HCT116 (cell line): ENCODE data around the gene RAB19. TPM values are rescaled to one million over a fixed set of nuclear protein-coding genes. Genes with fewer than 3 reads are reported as not detected.

Experiments
- CBX3 ChIP-seq: IDR thresholded peaks from 2 replicates; pipeline ENCODE4 v1.6.1; 2012; ENCODE audit warnings: low read depth
- CEBPB ChIP-seq: IDR thresholded peaks from 2 replicates; pipeline ENCODE4 v1.6.1; 2012; ENCODE audit warnings: low read depth
- EGR1 ChIP-seq: IDR thresholded peaks from 2 replicates; pipeline ENCODE4 v1.6.1; 2012; ENCODE audit warnings: low read depth
- EZH2 ChIP-seq: fragments of 200-600 bp; sonication (generic); IDR thresholded peaks from 2 replicates; pipeline ENCODE4 v1.6.1; 2017; ENCODE audit warnings: antibody characterized with exemption, mixed run types
- FOSL1 ChIP-seq: IDR thresholded peaks from 2 replicates; pipeline ENCODE4 v1.6.1; 2012; ENCODE audit warnings: low read depth
- RAD21 ChIP-seq: IDR thresholded peaks from 2 replicates; pipeline ENCODE4 v1.6.1; 2012; ENCODE audit warnings: low read depth, mild to moderate bottlenecking
- SIN3A ChIP-seq: IDR thresholded peaks from 2 replicates; pipeline ENCODE4 v1.6.1; 2012; ENCODE audit warnings: low read depth
- SP1 ChIP-seq: IDR thresholded peaks from 2 replicates; pipeline ENCODE4 v1.6.1; 2012; ENCODE audit warnings: low read depth
- SRF ChIP-seq: IDR thresholded peaks from 2 replicates; pipeline ENCODE4 v1.6.1; 2012; ENCODE audit warnings: low read depth
- total RNA-seq: library from RNA; stranded (reverse); gene quantifications from one replicate; pipeline ENCODE4 v1.2.1, GENCODE V29; 2021; ENCODE audit not compliant: unreplicated experiment
- TF ChIP-seq, protein P1 (sequence below): IDR thresholded peaks from 2 replicates; pipeline ENCODE4 v1.6.1; 2012; ENCODE audit warnings: low read depth
- TF ChIP-seq, protein P2 (sequence below): IDR thresholded peaks from 2 replicates; pipeline ENCODE4 v1.6.1; 2012

RAB19 gene
- total RNA-seq, 1 experiment from 2014 or later: 2.6 TPM

DNA sequence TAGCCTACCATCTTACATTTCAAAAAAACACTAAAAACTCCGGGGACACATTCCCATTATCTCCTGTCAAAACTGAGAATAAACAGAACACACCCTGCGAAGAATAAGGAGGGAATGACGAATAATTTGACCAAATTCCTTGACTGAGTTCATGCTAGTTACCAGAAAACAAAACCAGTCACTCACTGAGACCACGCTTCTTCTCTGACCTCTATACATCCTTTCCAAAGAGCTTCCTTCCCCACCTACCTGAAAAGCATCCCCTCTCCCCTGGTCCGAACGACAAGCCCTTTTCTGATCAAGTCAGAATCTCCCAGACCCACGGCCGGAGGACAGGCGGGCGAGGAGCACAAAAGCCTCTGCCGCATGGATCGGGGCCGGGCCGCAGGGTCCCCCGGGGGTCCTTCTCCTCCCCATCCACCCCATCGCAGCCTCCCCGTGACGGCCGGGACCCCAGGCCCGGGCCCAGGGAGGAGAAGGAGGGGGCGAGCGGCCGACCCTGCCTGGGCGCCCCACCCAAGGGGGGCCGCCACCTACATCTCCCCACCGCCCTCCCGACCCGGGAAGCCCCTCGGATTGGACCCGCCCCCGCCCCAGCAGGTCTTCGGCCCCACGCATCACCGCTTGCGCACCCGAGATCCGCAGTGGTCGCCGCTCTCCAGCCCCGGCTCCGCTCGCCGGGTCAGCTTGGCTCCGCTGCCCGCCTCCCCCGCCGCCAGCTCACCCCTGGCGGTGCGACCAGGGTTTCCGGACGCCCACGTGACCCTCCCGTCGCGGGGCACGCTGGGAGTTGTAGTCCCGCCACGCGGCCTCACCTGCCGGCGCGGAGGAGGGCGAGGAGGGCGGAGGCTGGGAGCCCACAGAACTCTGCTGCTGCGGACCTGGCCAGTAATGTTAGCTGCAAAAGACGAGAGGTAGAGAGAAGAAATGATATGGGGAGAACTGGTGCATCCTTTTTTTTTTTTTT lies 5.8 kb upstream of the RAB19 start, which contains the start of gene SLC37A3 (continued):
- TF ChIP-seq, protein P1, sequence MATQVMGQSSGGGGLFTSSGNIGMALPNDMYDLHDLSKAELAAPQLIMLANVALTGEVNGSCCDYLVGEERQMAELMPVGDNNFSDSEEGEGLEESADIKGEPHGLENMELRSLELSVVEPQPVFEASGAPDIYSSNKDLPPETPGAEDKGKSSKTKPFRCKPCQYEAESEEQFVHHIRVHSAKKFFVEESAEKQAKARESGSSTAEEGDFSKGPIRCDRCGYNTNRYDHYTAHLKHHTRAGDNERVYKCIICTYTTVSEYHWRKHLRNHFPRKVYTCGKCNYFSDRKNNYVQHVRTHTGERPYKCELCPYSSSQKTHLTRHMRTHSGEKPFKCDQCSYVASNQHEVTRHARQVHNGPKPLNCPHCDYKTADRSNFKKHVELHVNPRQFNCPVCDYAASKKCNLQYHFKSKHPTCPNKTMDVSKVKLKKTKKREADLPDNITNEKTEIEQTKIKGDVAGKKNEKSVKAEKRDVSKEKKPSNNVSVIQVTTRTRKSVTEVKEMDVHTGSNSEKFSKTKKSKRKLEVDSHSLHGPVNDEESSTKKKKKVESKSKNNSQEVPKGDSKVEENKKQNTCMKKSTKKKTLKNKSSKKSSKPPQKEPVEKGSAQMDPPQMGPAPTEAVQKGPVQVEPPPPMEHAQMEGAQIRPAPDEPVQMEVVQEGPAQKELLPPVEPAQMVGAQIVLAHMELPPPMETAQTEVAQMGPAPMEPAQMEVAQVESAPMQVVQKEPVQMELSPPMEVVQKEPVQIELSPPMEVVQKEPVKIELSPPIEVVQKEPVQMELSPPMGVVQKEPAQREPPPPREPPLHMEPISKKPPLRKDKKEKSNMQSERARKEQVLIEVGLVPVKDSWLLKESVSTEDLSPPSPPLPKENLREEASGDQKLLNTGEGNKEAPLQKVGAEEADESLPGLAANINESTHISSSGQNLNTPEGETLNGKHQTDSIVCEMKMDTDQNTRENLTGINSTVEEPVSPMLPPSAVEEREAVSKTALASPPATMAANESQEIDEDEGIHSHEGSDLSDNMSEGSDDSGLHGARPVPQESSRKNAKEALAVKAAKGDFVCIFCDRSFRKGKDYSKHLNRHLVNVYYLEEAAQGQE: no peak
- TF ChIP-seq CEBPB (no peak), SP1 (no peak; the same call in 1 of the 2 replicates), CBX3 (no peak), EZH2 (no peak), FOSL1 (no peak), SIN3A (peak; percentile 65; the same call in 1 of the 2 replicates), EGR1 (peak; percentile 87), SRF (no peak), RAD21 (no peak)
- TF ChIP-seq, protein P2, sequence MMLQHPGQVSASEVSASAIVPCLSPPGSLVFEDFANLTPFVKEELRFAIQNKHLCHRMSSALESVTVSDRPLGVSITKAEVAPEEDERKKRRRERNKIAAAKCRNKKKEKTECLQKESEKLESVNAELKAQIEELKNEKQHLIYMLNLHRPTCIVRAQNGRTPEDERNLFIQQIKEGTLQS: no peak
- TF ChIP-seq, all 23 proteins: peak for 10
